HG03460 (cell line): ENCODE results near the gene GPR55.
A peak's percentile ranks its signal among the peaks of the same experiment; 100 is the strongest.

Source experiments
- ATAC-seq: cut with Tn5 transposase; IDR thresholded peaks from one replicate; pipeline ENCODE4 v1.9.1; 2021; ENCODE audit not compliant: unreplicated experiment

Gene GPR55

GRCh38 chr2:230902180-230902899 is 22.7 kb downstream of the GPR55 start:
- no peak for ATAC-seq

GRCh38 chr2:230901006-230901405 is 24.0 kb downstream of the GPR55 start:
- ATAC-seq, result no peak

- ATAC-seq, result no peak
Measured at GRCh38 chr2:230900336-230900995, 24.6 kb downstream of the GPR55 start.

GRCh38 chr2:230899786-230900185 is 25.3 kb downstream of the GPR55 start:
- no peak for ATAC-seq

GRCh38 chr2:230899287-230899686 is 25.8 kb downstream of the GPR55 start:
- ATAC-seq, result no peak

GRCh38 chr2:230898713-230899091 is 26.3 kb downstream of the GPR55 start:
- ATAC-seq, result no peak

- no peak for ATAC-seq
Measured at GRCh38 chr2:230898016-230898712, 26.9 kb downstream of the GPR55 start.

- no peak for ATAC-seq
Measured at GRCh38 chr2:230896346-230897115, 28.5 kb downstream of the GPR55 start.

- ATAC-seq, result no peak
Measured at GRCh38 chr2:230895536-230896345, 29.3 kb downstream of the GPR55 start.

- peak; percentile 58 for ATAC-seq
Measured at GRCh38 chr2:230893841-230894781, 30.9 kb downstream of the GPR55 start.

- peak; percentile 61 for ATAC-seq
Measured at GRCh38 chr2:230893338-230893737, 31.7 kb downstream of the GPR55 start.

GRCh38 chr2:230891509-230891908 is 33.5 kb downstream of the GPR55 start:
- no peak for ATAC-seq

GRCh38 chr2:230891064-230891463 is 34.0 kb downstream of the GPR55 start:
- no peak for ATAC-seq

GRCh38 chr2:230890646-230891045 is 34.4 kb downstream of the GPR55 start:
- no peak for ATAC-seq

- ATAC-seq, result no peak
Measured at GRCh38 chr2:230889911-230890601, 35.0 kb downstream of the GPR55 start.

GRCh38 chr2:230888824-230889400 is 36.1 kb downstream of the GPR55 start:
- no peak for ATAC-seq

GRCh38 chr2:230887342-230887741 is 37.7 kb downstream of the GPR55 start:
- no peak for ATAC-seq

GRCh38 chr2:230886671-230887071 is 38.4 kb downstream of the GPR55 start:
- no peak for ATAC-seq
